ENCODE measurements around the gene SLC25A28. TPM values are rescaled to one million over a fixed set of nuclear protein-coding genes. Genes with fewer than 3 reads are reported as not detected.
"Not testable (repeated sequence)": the region's sequence is repeated elsewhere in the genome, so short reads cannot be mapped to it uniquely, and the experiment has no call there.

The SLC25A28 gene
- total and polyA plus RNA-seq, 2 donors: 28.5 to 83.4 TPM

DNA sequence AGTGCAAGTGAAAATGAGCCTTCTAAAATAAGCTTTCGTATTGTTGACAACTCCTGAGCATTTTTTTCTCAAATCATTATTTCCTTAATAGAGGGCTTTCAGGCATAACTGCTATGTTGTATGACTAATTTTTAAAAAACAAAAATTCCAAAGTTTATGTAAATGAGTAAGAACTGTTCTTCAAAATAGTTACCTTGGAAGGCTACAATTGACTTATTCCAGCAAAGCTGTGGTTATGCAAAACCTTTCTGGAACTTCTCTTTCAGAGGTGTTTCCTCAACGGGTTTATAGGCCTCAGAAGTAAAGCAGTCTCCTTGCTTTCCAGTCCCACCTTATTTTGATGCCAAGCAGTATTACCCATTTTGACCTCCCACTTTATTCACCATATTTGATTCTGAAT lies 2.5 kb downstream of the SLC25A28 start:
- Histone ChIP-seq H3K36me3 (ENCODE audit: insufficient read depth) (no peaks in the 10 kb centered on the region), H3K27ac (ENCODE audit: low read depth) (no peak overlapping the region), H3K4me1 (ENCODE audit: insufficient read depth) (no peaks in the 10 kb centered on the region), H3K4me3 (ENCODE audit: low read depth, low read length) (no peak overlapping the region)
- 51% methylated on average over 2 of the region's 2 CpGs for WGBS
- DNase-seq (ENCODE audit: extremely low spot score): no peak

DNA sequence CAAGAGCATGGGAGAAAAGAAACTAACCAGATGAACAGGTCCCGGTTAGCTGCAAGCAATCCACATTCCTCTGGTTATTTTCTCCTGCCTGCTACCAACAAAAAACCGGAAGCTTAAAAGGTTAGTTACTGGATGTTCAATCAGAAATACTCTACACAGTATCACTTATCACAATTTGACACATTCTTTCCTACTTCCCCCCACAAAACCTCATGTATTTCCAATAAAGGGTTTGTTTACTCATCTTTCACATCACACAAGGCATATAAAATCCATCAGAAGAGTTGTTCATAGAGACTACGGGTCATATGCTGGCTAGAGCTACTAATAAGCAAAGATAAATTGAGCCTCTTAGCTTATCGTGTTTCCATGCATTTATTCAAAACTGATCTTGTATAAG lies 4.8 kb downstream of the SLC25A28 start:
- Histone ChIP-seq H3K36me3 (ENCODE audit: insufficient read depth) (no peaks in the 10 kb centered on the region), H3K27ac (ENCODE audit: low read depth) (no peak overlapping the region), H3K4me1 (ENCODE audit: insufficient read depth) (no peaks in the 10 kb centered on the region), H3K4me3 (ENCODE audit: low read depth, low read length) (no peak overlapping the region)
- WGBS: 60% methylated on average over 4 of the region's 4 CpGs
- no peak for DNase-seq (ENCODE audit: extremely low spot score)

DNA sequence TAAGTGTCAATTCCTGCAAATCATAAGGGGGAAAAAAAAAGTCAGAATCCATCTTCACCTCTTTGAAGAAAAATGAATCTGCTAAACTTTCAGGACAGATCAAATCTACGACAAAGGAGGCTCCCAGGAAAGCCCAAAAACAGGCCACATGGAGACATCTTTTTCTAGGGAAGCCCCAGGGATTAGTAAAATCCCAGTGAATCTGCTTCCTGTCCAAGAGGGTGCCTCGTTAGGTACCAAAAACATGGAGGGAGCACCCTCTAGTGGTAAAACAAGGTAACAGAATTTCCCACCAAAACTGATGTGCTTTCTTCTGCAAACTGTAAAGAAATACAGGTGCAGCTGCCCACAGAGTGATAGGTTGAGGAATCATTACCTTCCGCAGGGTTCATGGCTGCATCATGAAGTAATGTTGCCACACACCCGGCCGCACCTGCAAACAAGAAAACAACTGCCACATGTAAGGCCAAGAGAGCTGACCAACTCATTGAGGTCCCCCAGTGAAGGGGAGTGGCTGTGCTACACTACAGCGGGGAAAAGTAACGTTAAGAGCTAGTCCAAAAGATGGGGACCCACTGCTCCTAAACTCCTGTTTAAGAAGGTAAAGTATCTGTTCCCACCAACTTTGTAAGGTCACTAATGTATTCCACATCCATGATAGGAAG lies 7.9 kb downstream of the SLC25A28 start:
- Histone ChIP-seq H3K36me3 (ENCODE audit: insufficient read depth) (no peaks in the 10 kb centered on the region), H3K27ac (ENCODE audit: low read depth) (no peak overlapping the region), H3K4me3 (ENCODE audit: low read depth, low read length) (no peak overlapping the region), H3K4me1 (ENCODE audit: insufficient read depth) (no peaks in the 10 kb centered on the region)
- DNase-seq (ENCODE audit: extremely low spot score): no peak
- 26% methylated on average over 7 of the region's 7 CpGs for WGBS

DNA sequence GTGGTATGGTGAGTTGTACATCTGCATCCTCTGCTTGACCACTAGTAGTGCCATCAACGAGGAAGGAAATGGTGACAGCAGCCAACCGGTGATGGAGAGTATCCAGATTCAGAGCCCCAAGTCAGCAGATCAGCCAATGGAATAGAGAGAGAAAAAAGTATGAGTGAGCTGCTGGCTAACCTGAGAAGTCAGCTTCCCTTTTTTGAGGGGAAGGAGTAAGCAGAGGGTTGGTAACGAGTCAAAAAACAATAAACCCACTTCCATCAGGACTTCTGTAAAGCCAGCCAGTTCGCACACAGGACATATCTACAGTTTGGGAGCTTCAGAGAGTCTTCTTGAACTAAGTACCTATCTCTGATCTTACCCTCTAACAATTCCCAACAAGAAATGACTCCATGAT lies 8.9 kb downstream of the SLC25A28 start:
- Histone ChIP-seq H3K36me3 (ENCODE audit: insufficient read depth) (no peaks in the 10 kb centered on the region), H3K4me1 (ENCODE audit: insufficient read depth) (no peaks in the 10 kb centered on the region)
- WGBS: 72% methylated on average over 4 of the region's 4 CpGs

DNA sequence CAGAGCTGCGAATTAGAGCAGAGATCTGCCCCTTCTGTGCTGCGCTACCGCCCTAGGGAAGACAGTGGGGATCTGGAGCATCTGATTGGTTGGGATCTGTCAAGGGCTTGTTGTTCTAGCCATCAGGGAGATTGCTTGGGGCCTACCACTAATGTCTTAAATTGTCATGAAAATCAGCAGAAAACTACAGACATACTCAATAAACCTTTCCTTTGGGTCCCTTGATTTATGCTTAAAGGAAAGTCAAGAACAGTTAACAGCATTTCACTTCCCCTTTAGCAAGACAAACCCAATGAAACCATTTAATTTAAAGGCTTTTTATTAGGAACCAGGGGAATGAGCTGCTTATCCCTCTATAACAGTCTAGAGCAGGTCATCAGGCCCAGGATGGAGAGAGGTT lies 10.0 kb downstream of the SLC25A28 start:
- 83% methylated on average over 3 of the region's 3 CpGs for WGBS
- Histone ChIP-seq H3K36me3 (ENCODE audit: insufficient read depth) (no peaks in the 10 kb centered on the region), H3K4me3 (ENCODE audit: low read depth, low read length) (no peak overlapping the region), H3K4me1 (ENCODE audit: insufficient read depth) (no peaks in the 10 kb centered on the region), H3K27ac (ENCODE audit: low read depth) (no peak overlapping the region)
- DNase-seq (ENCODE audit: extremely low spot score): no peak

More for the DNA sequence above, 8.9 kb downstream of the SLC25A28 start:
- DNase-seq (ENCODE audit: extremely low spot score): no peak
- Histone ChIP-seq H3K27ac (ENCODE audit: low read depth) (no peak overlapping the region), H3K4me3 (ENCODE audit: low read depth, low read length) (no peak overlapping the region)

DNA sequence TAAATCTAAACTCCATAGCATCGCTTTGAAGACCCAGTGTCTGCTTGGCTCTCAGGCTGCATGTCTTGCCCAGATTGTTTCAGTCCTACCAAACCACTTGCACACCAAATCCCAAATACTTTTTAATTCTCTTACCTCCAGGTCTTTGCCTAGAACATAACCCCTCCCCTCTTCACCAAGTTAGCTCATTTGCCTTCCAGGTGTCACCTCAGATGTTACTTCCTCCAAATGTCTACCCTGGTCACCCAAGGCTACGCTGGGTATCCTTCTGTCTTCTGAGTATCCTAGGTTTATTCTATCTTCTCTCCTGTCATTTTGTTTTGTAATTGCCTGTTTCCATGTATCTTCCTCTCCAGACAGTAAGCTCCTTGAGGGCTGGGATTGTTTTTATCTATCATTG lies 11.1 kb downstream of the SLC25A28 start:
- Histone ChIP-seq H3K4me1 (ENCODE audit: insufficient read depth) (no peaks in the 10 kb centered on the region), H3K4me3 (ENCODE audit: low read depth, low read length) (no peak overlapping the region), H3K36me3 (ENCODE audit: insufficient read depth) (no peaks in the 10 kb centered on the region), H3K27ac (ENCODE audit: low read depth) (no peak overlapping the region)
- DNase-seq (ENCODE audit: extremely low spot score): no peak
- 95% methylated on average over 2 of the region's 2 CpGs for WGBS

DNA sequence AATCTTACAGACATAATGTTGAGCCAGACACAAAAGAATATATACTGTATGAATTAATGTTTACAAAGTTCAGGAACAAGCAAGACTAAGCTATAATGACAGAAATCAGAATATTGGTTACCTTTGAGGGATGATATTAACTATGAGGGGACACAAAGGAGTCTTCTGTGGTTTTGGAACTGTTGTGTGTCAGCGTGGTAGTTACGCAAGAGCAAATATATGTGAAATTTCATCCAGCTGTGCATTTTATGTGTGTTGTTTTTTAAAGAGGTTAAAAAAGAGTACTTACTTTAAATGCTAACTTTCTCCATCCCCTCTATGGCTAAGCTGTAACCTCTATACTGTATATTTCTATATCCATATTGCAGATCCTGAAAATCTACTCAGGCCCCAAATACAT lies 14.9 kb downstream of the SLC25A28 start:
- no peaks in the 10 kb centered on the region for H3K4me1 ChIP-seq (ENCODE audit: insufficient read depth)
- 90% methylated on average over 2 of the region's 2 CpGs for WGBS
- DNase-seq (ENCODE audit: extremely low spot score): no peak

DNA sequence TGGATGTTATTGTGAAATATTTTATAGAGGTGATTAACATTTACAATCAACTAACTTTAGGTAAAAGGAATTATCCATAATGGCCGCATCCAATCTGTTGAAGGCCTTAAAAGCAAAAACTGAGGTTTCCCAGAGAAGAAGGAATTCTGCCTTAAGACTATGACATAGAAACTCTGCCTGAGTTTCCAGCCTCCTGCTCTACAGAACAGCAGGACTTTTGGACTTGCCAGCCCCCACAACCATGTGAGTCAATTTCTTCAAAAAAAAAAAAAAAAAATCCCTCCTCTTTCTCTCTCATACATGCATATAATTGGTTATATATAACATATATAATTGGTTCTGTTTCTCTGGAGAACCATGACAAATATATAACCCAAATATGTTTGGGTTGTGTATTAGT lies 15.4 kb downstream of the SLC25A28 start:
- no peaks in the 10 kb centered on the region for H3K36me3 ChIP-seq (ENCODE audit: insufficient read depth)
- DNase-seq (ENCODE audit: extremely low spot score): no peak
- 99% methylated on average over 1 of the region's 1 CpG for WGBS

More for the DNA sequence above, 14.9 kb downstream of the SLC25A28 start:
- H3K27ac ChIP-seq (ENCODE audit: low read depth): no peak overlapping the region
- H3K36me3 ChIP-seq (ENCODE audit: insufficient read depth): no peaks in the 10 kb centered on the region
- no peak overlapping the region for H3K4me3 ChIP-seq (ENCODE audit: low read depth, low read length)

DNA sequence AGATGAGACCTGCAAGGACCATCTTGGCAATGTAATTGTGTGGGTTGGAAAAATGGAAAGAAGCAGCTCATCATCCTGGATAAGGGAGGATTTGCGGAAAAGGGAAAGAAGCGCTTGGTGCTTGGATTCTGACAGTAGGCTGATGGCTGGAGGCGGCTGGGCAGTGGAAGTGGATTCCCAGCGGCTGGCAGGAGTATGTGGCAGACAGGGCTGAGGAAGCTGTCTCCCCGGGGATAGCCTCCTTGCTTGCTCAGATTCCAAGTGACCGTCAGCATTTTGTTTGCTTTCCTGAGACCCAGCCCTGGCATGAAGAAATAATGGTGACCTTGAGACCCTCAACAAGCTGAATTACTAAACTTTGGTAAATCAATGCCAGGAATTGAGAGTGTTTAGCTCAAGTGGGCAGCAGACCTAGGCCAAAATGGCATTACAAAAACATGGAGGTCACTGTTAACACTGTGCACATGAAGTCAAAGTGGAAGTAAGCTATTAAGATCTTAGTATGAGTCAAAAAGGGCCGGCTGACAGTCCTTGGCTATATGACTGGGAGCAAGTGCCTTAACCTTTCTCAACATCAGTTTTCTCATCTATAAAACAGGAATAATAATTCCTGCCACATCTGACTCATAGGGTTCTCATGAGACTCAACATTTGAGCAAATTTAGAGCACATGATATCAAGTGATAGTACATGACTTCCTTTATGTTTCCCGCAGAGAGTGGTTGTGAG lies 21.3 kb downstream of the SLC25A28 start:
- H3K36me3 ChIP-seq (ENCODE audit: insufficient read depth): no peaks in the 10 kb centered on the region
- WGBS: 66% methylated on average over 8 of the region's 8 CpGs
- no peak overlapping the region for H3K4me3 ChIP-seq (ENCODE audit: low read depth, low read length)
- no peak for DNase-seq (ENCODE audit: extremely low spot score)
- H3K27ac ChIP-seq (ENCODE audit: low read depth): no peak overlapping the region
- H3K4me1 ChIP-seq (ENCODE audit: insufficient read depth): no peaks in the 10 kb centered on the region

More for the DNA sequence above, 15.4 kb downstream of the SLC25A28 start:
- Histone ChIP-seq H3K27ac (ENCODE audit: low read depth) (no peak overlapping the region), H3K4me1 (ENCODE audit: insufficient read depth) (no peaks in the 10 kb centered on the region), H3K4me3 (ENCODE audit: low read depth, low read length) (no peak overlapping the region)

DNA sequence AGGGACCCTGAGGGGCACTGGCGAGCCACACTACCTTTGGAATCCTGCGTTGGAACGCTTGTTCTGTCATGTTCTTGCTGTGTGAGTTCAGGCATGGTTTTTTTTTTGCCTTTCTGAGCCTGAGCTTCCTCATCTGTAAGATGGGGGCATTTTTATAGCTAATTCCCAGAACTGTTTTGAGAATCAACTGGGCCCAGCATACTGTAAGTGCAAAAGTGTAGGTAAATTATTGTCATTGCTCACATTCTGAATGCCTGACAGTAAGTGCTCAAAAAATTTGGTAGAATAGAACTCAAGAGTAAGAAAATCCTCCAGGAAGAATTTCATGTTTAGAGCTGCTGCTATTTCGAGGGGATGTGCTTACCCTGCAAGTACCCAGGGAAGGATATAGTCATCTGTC lies 22.2 kb downstream of the SLC25A28 start:
- Histone ChIP-seq H3K4me1 (ENCODE audit: insufficient read depth) (no peaks in the 10 kb centered on the region), H3K36me3 (ENCODE audit: insufficient read depth) (no peaks in the 10 kb centered on the region), H3K4me3 (ENCODE audit: low read depth, low read length) (no peak overlapping the region), H3K27ac (ENCODE audit: low read depth) (no peak overlapping the region)
- 68% methylated on average over 4 of the region's 4 CpGs for WGBS
- DNase-seq (ENCODE audit: extremely low spot score): no peak

DNA sequence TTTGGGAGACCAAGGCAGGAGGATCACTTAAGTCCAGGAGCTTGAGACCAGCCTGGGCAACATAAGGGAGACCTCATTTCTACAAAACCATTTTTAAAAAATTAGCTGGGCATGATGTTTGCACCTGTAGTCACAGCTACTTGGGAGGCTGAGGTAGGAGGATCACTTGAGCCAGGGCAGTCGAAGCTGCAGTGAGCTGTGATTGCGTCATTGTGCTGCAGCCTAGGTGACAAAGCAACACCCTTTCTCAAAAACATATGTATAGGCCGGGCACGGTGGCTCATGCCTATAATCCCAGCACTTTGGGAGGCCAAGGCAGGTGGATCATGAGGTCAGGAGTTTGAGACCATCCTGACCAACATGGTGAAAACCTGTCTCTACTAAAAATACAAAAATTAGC lies 23.5 kb downstream of the SLC25A28 start:
- not testable (repeated sequence) for DNase-seq (ENCODE audit: extremely low spot score); H3K36me3 ChIP-seq (ENCODE audit: insufficient read depth); H3K4me1 ChIP-seq (ENCODE audit: insufficient read depth); H3K27ac ChIP-seq (ENCODE audit: low read depth); H3K4me3 ChIP-seq (ENCODE audit: low read depth, low read length)
- WGBS: 82% methylated on average over 4 of the region's 4 CpGs

DNA sequence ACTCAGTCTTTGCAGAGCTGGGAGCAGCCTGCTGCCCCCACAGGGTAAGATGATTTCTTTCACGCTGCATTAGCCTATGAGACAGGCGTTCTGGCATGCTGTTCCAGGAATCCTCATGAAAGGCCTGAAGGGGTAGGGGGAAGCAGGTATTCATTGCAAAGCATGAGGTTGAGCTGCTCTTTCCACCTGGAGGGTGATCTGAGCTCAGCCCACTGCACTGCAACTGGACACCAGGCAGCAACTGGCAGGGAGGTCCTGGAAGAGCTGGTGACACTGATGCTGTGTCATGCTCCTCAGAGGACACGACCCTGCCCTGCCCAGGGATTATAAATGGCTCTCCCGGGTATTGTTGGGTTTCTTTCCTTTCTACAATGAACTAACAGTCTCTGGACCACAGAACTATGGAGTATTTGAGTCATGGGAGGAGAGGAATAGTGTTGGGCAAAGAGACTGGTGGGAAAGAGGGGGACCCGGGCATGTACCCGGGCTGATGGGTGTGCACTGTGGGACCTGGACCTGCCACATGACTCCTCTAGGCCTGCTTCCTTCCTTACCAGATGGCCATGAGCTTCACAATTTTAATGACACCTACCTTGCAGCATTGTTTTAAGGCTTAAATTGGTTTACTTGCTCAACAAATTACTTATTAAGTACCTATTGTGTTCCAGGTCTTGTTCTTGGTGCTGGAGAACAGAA lies 24.3 kb downstream of the SLC25A28 start:
- Histone ChIP-seq H3K4me3 (ENCODE audit: low read depth, low read length) (no peak overlapping the region), H3K36me3 (ENCODE audit: insufficient read depth) (no peaks in the 10 kb centered on the region), H3K4me1 (ENCODE audit: insufficient read depth) (no peaks in the 10 kb centered on the region), H3K27ac (ENCODE audit: low read depth) (no peak overlapping the region)
- DNase-seq (ENCODE audit: extremely low spot score): no peak
- WGBS: 54% methylated on average over 6 of the region's 6 CpGs

DNA sequence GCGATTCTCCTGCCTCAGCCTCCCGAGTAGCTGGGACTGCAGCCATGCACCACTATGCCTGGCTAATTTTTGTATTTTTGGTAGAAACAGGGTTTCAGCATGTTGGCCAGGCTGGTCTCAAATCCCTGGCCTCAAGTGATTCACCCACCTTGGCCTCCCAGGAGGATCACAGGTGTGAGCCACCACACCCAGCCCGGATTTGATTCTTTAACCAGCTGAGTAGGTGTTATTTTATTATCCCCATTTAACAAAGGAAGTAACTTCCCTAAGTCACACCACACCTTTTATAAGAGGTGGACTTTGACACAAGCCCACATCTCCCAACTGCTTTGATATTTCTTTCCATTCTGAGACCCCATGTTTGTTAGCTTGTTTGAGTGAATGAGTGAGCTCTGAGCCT lies 25.0 kb downstream of the SLC25A28 start:
- Histone ChIP-seq H3K36me3 (ENCODE audit: insufficient read depth) (no peaks in the 10 kb centered on the region), H3K4me1 (ENCODE audit: insufficient read depth) (no peaks in the 10 kb centered on the region), H3K27ac (ENCODE audit: low read depth) (no peak overlapping the region), H3K4me3 (ENCODE audit: low read depth, low read length) (no peak overlapping the region)
- 66% methylated on average over 3 of the region's 3 CpGs for WGBS
- no peak for DNase-seq (ENCODE audit: extremely low spot score)

DNA sequence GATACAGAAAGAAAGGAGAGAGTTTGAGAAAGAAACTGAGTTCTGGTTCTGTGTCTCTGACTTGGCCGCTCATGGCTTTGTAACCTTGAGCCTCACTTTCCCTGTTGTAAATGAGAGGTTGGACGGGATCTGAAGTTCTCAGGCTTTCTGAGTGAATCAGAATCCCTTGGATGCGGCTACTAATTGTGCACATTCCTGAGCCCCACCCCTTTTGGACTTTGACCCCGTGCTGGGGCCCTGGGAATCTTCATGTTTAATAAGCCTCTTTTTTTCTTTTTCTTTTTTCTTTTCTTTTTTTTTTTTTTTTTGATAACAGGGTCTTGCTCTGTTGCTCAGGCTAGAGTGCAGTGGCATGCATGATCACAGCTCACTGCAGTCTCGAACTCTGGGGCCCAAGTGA lies 26.9 kb downstream of the SLC25A28 start:
- 63% methylated on average over 5 of the region's 5 CpGs for WGBS
- no peak overlapping the region for H3K4me3 ChIP-seq (ENCODE audit: low read depth, low read length)
- no peak for DNase-seq (ENCODE audit: extremely low spot score)
- no peaks in the 10 kb centered on the region for H3K4me1 ChIP-seq (ENCODE audit: insufficient read depth)
- no peaks in the 10 kb centered on the region for H3K36me3 ChIP-seq (ENCODE audit: insufficient read depth)
- no peak overlapping the region for H3K27ac ChIP-seq (ENCODE audit: low read depth)

Measured in urinary bladder (tissue), 4 donors.